CD14-positive monocyte (primary cell): ENCODE data around the gene MLLT10. TPM values are rescaled to one million over a fixed set of nuclear protein-coding genes. Genes with fewer than 3 reads are reported as not detected.

Experiments used
- DNase-seq, 3 donors: peaks; one replicate each; pipeline ENCODE4 v3.0.0-alpha.2; 2011 to 2022
- H2AFZ ChIP-seq: 2 replicates; pipeline ENCODE4 v1.6.0; 2012; ENCODE audit warnings: mild to moderate bottlenecking, low read depth, low read length, inconsistent platforms; ENCODE audit not compliant: insufficient read depth, poor library complexity, severe bottlenecking
- H3K27ac ChIP-seq, 2 donors: 1 replicate in 1 of 2; 2 replicates in 1 of 2; pipeline ENCODE4 v1.5.1; 2012 to 2013; ENCODE audit warnings: low read length in 2 of 2, control low read depth in 1 of 2, inconsistent platforms in 1 of 2, low read depth in 1 of 2, mild to moderate bottlenecking in 1 of 2
- H3K27me3 ChIP-seq, 2 donors: one replicate each; pipeline versions ENCODE4 v1.6.0 to v1.6.1; 2011 to 2013; ENCODE audit warnings: low read length in 2 of 2; ENCODE audit not compliant: control insufficient read depth in 2 of 2, insufficient read depth in 2 of 2
- H3K36me3 ChIP-seq, 2 donors: replicated peaks in 1 of 2; 1 replicate in 1 of 2; 2 replicates in 1 of 2; pipeline versions ENCODE4 v1.5.1 to v1.6.1; 2012 to 2013; ENCODE audit warnings: low read length in 2 of 2, control low read depth in 1 of 2, inconsistent platforms in 1 of 2, mild to moderate bottlenecking in 1 of 2; ENCODE audit not compliant: insufficient read depth in 2 of 2, control insufficient read depth in 1 of 2
- H3K4me1 ChIP-seq, 2 donors: 1 replicate in 1 of 2; 2 replicates in 1 of 2; pipeline versions ENCODE4 v1.5.1 to v1.6.1; 2012 to 2013; ENCODE audit warnings: low read length in 2 of 2, control low read depth in 1 of 2, inconsistent platforms in 1 of 2, mild to moderate bottlenecking in 1 of 2, moderate library complexity in 1 of 2; ENCODE audit not compliant: insufficient read depth in 2 of 2, control insufficient read depth in 1 of 2
- H3K4me2 ChIP-seq: replicated peaks from 2 replicates; pipeline ENCODE3; 2012; ENCODE audit warnings: low read length, moderate library complexity, mild to moderate bottlenecking; ENCODE audit not compliant: poor library complexity, severe bottlenecking; ENCODE audit errors: extremely low read depth
- H3K4me3 ChIP-seq, 3 experiments: fragments of 200-600 bp in 1 of 3; sonication (generic) in 1 of 3; replicated peaks in 1 of 3; 1 replicate in 2 of 3; 2 replicates in 1 of 3; pipeline ENCODE4 v1.5.1; 2011 to 2013; ENCODE audit warnings: low read length in 3 of 3, mild to moderate bottlenecking in 3 of 3, control low read depth in 2 of 3, low read depth in 2 of 3, inconsistent platforms in 1 of 3, moderate library complexity in 1 of 3
- H3K79me2 ChIP-seq: 2 replicates; pipeline ENCODE4 v1.6.0; 2012; ENCODE audit warnings: mild to moderate bottlenecking, control low read depth, inconsistent platforms, low read length, moderate library complexity; ENCODE audit not compliant: insufficient read depth
- H3K9ac ChIP-seq: 2 replicates; pipeline ENCODE4 v1.6.0; 2017; ENCODE audit warnings: low read length, mild to moderate bottlenecking; ENCODE audit not compliant: insufficient read depth, poor library complexity, severe bottlenecking
- H3K9me3 ChIP-seq, 2 donors: replicated peaks in 1 of 2; 1 replicate in 1 of 2; 2 replicates in 1 of 2; pipeline versions ENCODE4 v1.5.1 to v1.6.1; 2012 to 2013; ENCODE audit warnings: low read length in 2 of 2, control low read depth in 1 of 2; ENCODE audit not compliant: control insufficient read depth in 1 of 2, insufficient read depth in 1 of 2
- H4K20me1 ChIP-seq: 2 replicates; pipeline ENCODE4 v1.6.0; 2012; ENCODE audit warnings: mild to moderate bottlenecking, low read length, control low read depth, moderate library complexity; ENCODE audit not compliant: insufficient read depth
- H3K27ac Mint-ChIP-seq, 7 donors: one replicate each; pipeline ENCODE4 v1.8.0; 2020; ENCODE audit warnings: mild to moderate bottlenecking in 7 of 7, mixed read lengths in 7 of 7, moderate library complexity in 6 of 7, inconsistent platforms in 2 of 7
- H3K27me3 Mint-ChIP-seq, 3 donors: one replicate each; pipeline ENCODE4 v1.8.0; 2021 to 2022; ENCODE audit warnings: low read depth in 3 of 3, mild to moderate bottlenecking in 3 of 3, mixed read lengths in 3 of 3, moderate library complexity in 3 of 3, inconsistent platforms in 1 of 3
- H3K36me3 Mint-ChIP-seq, 2 donors: one replicate each; pipeline ENCODE4 v1.8.0; 2020; ENCODE audit warnings: mixed read lengths in 2 of 2, inconsistent platforms in 1 of 2, mild to moderate bottlenecking in 1 of 2
- H3K4me1 Mint-ChIP-seq: one replicate; pipeline ENCODE4 v1.8.0; 2020; ENCODE audit warnings: mild to moderate bottlenecking, mixed read lengths
- H3K4me3 Mint-ChIP-seq, 2 donors: one replicate each; pipeline ENCODE4 v1.8.0; 2020; ENCODE audit warnings: mild to moderate bottlenecking in 2 of 2, mixed read lengths in 2 of 2, moderate library complexity in 1 of 2
- H3K9me3 Mint-ChIP-seq, 7 donors: one replicate each; pipeline ENCODE4 v1.8.0; 2020 to 2022; ENCODE audit warnings: mixed read lengths in 7 of 7, mild to moderate bottlenecking in 6 of 7, moderate library complexity in 6 of 7, inconsistent platforms in 2 of 7
- CTCF ChIP-seq: fragments of 200-600 bp; IDR thresholded peaks from one replicate; pipeline ENCODE4 v1.8.0; 2022; ENCODE audit warnings: antibody characterized with exemption, mild to moderate bottlenecking
- whole genome bisulfite sequencing: methylation state at CpG from one replicate; pipeline ENCODE4 v1.1.5; 2013; ENCODE audit warnings: missing lambda C conversion rate; ENCODE audit not compliant: insufficient coverage; 5-methylcytosine and 5-hydroxymethylcytosine counted together
- intact Hi-C, 2 donors: fragments of 100-400 bp; cut with micrococcal nuclease; formaldehyde crosslinking; loops; one replicate each; pipeline versions ENCODE4 v1.15.0 to v1.15.1; 2023
- polyA plus RNA-seq, 3 donors: library from polyadenylated mRNA; depleted of rRNA in 1 of 3; unstranded in 2 of 3; stranded (reverse) in 1 of 3; fragments of 300-500 nt in 2 of 3; fragments of >200 nt in 1 of 3; fragmentation: Illumina TruSeq in 2 of 3; gene quantifications; 1 replicate in 2 of 3; 2 replicates in 1 of 3; pipeline ENCODE4 v1.2.3, GENCODE V29; 2012 to 2021

MLLT10 gene
- polyA plus RNA-seq, 3 donors: 4.9 to 39.1 (median 7.5) TPM

GRCh38 chr10:21759232-21759631 lies 225.2 kb downstream of the MLLT10 start:
- Histone ChIP-seq H4K20me1 (no peaks in the 10 kb centered on the region), H3K36me3 (peaks cover 13 to 28% of the 10 kb centered on the region in 2 donors), H3K4me1 (no peaks in the 10 kb centered on the region), H3K79me2 (no peaks in the 10 kb centered on the region), H3K9me3 (no peaks in the 10 kb centered on the region), H2AFZ (no peak overlapping the region), H3K4me2 (no peak overlapping the region), H3K4me3 (no peak overlapping the region), H3K27me3 (no peaks in the 10 kb centered on the region), H3K27ac (no peak overlapping the region), H3K9ac (no peak overlapping the region)
- H3K4me3 Mint-ChIP-seq: no peak overlapping the region
- peaks cover 5% of the 10 kb centered on the region for H3K4me1 Mint-ChIP-seq
- intact Hi-C loops: no loop called here
- H3K36me3 Mint-ChIP-seq: peaks cover 29 to 50% of the 10 kb centered on the region in 2 donors
- no peak for TF ChIP-seq CTCF
- H3K9me3 Mint-ChIP-seq: peaks cover 0 to 2% (median 0%) of the 10 kb centered on the region in 7 donors
- no peak overlapping the region for H3K27ac Mint-ChIP-seq
- H3K27me3 Mint-ChIP-seq: no peaks in the 10 kb centered on the region
- 95% methylated on average over 20 of the region's 21 CpGs for WGBS
- no peak for DNase-seq

GRCh38 chr10:21760332-21760731 lies 226.3 kb downstream of the MLLT10 start:
- no peak for DNase-seq
- no peak overlapping the region for H3K4me2 ChIP-seq
- Mint-ChIP-seq H3K27ac (no peak overlapping the region), H3K36me3 (peaks cover 31 to 45% of the 10 kb centered on the region in 2 donors), H3K4me1 (peaks cover 3% of the 10 kb centered on the region), H3K27me3 (no peaks in the 10 kb centered on the region), H3K9me3 (peaks cover 0 to 2% (median 0%) of the 10 kb centered on the region in 7 donors), H3K4me3 (no peak overlapping the region)
- no peak overlapping the region for H3K4me3 ChIP-seq
- WGBS: no CpG with 5 or more reads among the region's 2 CpGs
- H2AFZ ChIP-seq: no peak overlapping the region
- no peak overlapping the region for H3K27ac ChIP-seq
- no peaks in the 10 kb centered on the region for H3K4me1 ChIP-seq
- H3K9ac ChIP-seq: no peak overlapping the region
- no peak for TF ChIP-seq CTCF
- H3K79me2 ChIP-seq: no peaks in the 10 kb centered on the region
- H4K20me1 ChIP-seq: no peaks in the 10 kb centered on the region
- peaks cover 13 to 28% of the 10 kb centered on the region in 2 donors for H3K36me3 ChIP-seq
- H3K27me3 ChIP-seq: no peaks in the 10 kb centered on the region
- intact Hi-C loops: no loop called here
- no peaks in the 10 kb centered on the region for H3K9me3 ChIP-seq
